NOMO-1 treated with DMSO at 0.1 percent for 48 hours (cell line): ENCODE data around the gene KRTAP2-3.
A peak's percentile ranks its signal among the peaks of the same experiment; 100 is the strongest.
"Not testable (repeated sequence)": the region's sequence is repeated elsewhere in the genome, so short reads cannot be mapped to it uniquely, and the experiment has no call there.

ENCODE experiments used
- DNase-seq: peaks from one replicate; lab custom pipeline; 2025; ENCODE audit not compliant: unreplicated experiment; lab: John Stamatoyannopoulos, UW

Gene KRTAP2-3, protein sequence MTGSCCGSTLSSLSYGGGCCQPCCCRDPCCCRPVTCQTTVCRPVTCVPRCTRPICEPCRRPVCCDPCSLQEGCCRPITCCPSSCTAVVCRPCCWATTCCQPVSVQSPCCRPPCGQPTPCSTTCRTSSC

GRCh38 chr17:41060052-41060604, at the start of gene KRTAP2-3:
Gene KRTAP2-3 (minus strand): TSS chr17:41060114. CDS start chr17:41060050, 64 bp downstream.
- no peak for DNase-seq

DNA sequence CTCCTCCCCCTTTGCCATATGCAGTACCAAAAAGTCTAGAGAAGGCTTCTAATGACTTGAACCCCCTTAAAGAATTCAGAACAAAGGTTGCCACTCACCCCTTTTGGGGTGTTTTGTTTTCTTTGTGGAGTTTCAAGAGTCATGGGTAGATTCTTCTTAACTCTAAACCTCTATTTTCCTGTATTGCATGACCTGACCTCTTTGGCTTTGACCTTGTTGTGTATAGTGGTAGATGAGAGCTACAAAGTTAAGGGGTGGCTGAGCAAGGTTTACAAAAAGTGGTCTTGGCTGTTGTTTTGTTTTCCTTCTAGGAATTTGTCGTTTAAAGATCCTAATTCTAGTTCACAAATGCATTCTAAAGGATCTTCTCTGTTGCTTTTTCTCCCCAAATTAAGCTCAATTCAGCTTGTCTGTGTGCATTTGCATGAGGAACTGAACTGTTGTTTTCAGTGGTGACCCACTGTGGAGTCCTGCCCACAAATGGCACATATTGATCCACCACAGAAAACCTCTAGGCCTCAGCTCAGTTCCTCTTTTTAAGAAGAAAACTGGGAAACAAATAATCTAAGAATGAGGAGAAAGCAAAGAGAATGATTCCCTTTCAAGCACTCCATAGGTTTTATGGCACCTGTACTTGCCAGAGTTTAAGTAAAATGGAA, 48.9 kb upstream of the KRTAP2-3 start:
- peak; percentile 26 for DNase-seq

GRCh38 chr17:41107941-41108450, 48.1 kb upstream of the KRTAP2-3 start:
- no peak for DNase-seq

DNA sequence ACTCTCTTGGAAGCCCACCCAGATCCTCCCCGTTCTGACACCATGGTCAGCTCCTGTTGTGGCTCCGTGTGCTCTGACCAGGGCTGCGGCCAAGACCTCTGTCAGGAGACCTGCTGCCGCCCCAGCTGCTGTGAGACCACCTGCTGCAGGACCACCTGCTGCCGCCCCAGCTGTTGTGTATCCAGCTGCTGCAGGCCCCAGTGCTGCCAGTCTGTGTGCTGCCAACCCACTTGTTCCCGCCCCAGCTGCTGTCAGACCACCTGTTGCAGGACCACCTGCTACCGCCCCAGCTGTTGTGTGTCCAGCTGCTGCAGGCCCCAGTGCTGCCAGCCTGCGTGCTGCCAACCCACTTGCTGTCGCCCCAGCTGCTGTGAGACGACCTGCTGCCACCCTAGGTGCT, 45.4 kb upstream of the KRTAP2-3 start, which contains the start of gene KRTAP4-9:
TSS of gene KRTAP4-9 (plus strand) at position 43 of the 400 bp plus-strand sequence. CDS start at position 43, 0 bp downstream.
- DNase-seq = not testable (repeated sequence)

DNA sequence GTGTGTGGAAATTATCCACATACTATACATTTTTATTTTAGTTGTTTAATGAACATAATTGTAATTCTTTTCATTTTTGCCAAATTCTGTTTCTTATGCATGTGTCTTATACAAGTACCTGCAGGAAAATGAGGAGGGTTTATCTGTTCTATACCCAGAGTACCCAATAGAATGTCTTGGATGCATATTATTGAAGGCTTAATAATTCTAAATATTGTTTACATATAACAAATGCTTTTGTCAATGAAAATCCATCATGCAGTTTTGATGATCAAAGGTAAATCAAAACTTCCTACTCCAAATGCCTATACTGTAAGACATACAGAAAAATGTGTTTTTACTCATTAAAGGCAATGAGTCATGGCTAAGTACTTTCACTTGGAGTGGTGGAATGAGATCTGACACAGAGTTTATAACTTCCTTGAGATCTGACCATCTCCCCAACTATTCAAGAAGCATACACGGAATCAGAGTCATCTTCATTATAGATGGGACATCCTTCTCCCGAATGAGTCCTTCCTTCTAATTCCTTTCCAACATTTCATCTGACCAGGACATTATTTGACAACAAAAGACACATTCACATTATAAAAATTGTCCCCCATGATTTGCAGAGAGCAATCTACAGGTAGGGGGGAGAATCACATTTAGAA, 44.6 kb upstream of the KRTAP2-3 start:
- DNase-seq = not testable (repeated sequence)

DNA sequence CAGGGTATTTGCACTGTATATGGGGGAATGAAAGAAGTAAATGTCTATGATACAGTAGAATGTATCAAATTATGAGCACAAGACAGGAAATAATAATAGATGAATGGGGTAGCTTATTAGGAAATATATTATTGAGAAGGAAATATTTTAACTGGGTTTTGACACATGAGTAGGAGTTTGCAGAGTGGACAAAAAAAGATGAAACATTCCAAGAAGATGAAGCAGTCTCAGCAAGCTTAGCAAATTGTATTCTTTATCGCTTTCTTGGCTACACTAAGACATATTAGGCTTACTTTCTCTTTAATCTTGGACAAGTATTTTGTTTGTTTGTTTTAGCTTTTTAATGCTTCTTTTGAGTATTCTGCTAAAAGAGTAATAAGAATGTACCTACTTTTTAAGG, 44.0 kb upstream of the KRTAP2-3 start:
- DNase-seq = no peak

GRCh38 chr17:41101586-41102259, 41.8 kb upstream of the KRTAP2-3 start, which contains the start of gene KRTAP4-16:
Gene KRTAP4-16 (minus strand): TSS chr17:41102209. CDS start chr17:41102209, 0 bp downstream.
- DNase-seq = no peak

DNA sequence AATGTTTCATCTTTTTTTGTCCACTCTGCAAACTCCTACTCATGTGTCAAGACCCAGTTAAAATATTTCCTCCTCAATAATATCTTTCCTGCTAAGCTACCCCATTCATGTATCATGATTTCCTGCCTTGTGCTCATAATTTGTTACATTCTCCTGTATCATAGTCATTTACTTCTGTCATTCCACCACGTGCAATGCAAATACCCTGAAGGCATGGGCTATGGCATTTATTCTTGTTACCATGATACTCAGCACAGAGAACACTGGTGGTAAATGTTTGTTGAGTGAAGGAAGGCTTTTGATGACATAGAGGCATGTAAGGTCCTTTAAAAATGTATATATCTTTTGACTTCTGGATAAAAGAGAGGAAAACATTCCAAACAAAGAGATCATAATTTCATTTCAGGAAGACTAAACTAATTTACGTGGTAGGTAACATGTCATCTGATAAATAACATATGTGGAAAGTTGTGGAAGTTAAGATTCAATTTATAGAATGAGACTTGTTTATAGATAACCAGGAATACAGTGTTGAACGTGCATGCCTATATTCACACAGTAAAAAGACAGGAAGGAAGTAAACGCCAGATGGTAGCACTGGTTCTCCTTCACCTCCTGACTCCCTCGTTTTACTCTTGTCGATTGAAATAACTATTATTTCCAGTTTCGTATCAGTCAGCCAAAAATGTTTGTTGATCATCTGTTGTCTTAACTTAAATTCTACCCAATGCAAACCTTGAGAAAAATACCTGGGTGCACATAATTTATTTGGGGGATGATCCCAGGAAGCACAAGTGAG, 40.0 kb upstream of the KRTAP2-3 start:
- not testable (repeated sequence) for DNase-seq

GRCh38 chr17:41098481-41098880, 38.6 kb upstream of the KRTAP2-3 start:
- no peak for DNase-seq

DNA sequence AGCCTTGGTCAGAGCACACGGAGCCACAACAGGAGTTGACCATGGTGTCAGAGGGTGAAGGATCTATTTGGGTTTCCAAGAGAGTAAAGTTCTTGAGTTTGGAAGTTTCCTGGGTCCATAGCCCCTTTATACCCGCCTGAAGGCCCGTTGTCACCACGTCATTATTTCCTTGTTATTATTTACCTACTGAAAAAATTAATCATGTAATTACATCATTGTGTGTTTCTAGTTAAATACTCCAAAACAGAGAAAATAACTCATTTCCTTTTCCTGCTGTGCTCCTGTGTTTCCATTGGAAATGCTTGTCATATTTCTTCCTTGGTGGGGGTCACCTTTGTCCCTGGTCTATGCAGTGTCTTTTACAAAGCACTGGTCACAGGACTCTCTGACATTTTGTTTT, 38.1 kb upstream of the KRTAP2-3 start, which contains the start of gene KRTAP4-8:
TSS of gene KRTAP4-8 (minus strand) at position 101 of the 400 bp plus-strand sequence. CDS start at position 43, 58 bp downstream.
- no peak for DNase-seq

- no peak for DNase-seq
Measured at GRCh38 chr17:41096055-41096454, 36.1 kb upstream of the KRTAP2-3 start.

GRCh38 chr17:41088760-41089352, 28.9 kb upstream of the KRTAP2-3 start:
- DNase-seq = peak; percentile 20

DNA sequence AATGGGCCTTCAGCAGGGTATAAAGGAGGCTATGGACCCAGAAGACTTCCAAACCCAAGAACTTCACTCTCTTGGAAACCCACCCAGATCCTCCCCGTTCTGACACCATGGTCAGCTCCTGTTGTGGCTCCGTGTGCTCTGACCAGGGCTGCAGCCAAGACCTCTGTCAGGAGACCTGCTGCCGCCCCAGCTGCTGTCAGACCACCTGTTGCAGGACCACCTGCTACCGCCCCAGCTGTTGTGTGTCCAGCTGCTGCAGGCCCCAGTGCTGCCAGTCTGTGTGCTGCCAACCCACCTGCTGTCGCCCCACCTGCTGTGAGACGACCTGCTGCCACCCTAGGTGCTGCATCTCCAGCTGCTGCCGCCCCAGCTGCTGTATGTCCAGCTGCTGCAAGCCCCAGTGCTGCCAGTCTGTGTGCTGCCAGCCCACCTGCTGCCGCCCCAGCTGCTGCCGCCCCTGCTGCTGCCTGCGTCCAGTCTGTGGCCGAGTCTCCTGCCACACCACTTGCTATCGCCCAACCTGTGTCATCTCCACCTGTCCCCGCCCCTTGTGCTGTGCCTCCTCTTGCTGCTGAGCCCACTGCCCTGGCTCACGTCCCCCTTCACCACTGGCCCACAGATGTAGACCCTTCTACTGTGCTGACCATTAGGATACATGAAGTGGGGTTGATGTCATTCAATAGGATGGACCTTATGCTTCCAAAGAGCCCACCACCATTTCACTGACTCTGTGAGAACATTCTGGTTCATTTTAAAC, 24.4 kb upstream of the KRTAP2-3 start, which contains the start of gene KRTAP4-7:
TSS of gene KRTAP4-7 (plus strand) at position 51 of the 757 bp plus-strand sequence. CDS start at position 108, 57 bp downstream.
- DNase-seq = not testable (repeated sequence)

GRCh38 chr17:41083427-41083826, 23.5 kb upstream of the KRTAP2-3 start:
- not testable (repeated sequence) for DNase-seq

DNA sequence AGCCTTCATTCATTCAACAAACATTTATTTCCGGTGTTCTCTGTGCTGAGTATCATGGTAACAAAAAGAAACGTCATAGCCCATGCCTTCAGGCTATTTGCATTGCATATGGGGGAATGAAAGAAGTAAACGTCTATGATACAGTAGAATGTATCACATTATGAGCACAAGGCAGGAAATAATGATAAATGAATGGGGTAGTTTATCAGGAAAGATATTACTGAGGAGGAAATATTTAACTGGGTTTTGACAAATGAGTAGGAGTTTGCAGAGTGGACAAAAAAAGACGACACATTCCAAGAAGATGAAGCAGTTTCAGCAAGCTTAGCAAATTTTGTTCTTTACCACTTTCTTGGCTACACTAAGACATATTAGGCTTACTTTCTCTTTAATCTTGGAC, 22.7 kb upstream of the KRTAP2-3 start:
- no peak for DNase-seq

DNA sequence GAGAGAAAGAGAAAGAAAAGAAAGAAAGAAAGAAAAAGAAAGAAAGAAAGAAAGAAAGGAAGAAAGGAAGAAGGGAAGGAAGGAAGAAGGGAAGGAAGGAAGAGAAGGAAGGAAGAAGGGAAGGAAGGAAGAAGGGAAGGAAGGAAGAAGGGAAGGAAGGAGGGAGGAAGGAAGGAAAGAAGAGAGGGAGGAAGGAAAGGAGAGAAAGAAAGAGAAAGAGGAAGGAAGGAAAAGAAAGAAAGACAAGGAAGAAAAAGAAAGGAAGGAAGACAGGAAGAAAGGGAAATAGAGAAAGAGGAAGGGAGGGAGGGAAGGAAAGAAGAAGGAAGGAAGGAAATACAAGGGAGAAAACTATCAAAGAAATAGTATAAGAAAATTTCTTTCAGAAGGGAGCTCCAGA, 16.9 kb upstream of the KRTAP2-3 start:
- no peak for DNase-seq

DNA sequence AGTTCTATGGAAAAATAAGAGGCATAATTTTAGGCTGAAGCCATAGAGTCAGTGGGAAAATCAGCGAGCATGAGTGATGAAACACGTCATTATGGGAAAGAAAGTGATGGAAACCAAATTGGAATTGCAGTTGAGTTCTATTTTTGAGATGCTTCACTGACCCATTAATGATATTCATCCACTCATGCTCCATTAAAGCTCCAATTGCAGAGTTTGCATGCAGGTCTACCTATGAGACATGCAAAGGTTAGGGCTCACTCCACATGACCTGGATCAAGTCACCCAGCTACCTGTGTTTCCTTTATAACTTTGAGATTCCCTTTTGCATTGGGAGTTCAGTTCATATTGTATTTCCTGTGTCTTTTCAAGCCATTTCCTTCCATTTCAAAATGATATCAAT, 13.8 kb upstream of the KRTAP2-3 start:
- DNase-seq = no peak

- no peak for DNase-seq
Measured at GRCh38 chr17:41071606-41072360, 11.9 kb upstream of the KRTAP2-3 start.
